Measurements from ENCODE around the gene PAX8.

PAX8 gene

DNA sequence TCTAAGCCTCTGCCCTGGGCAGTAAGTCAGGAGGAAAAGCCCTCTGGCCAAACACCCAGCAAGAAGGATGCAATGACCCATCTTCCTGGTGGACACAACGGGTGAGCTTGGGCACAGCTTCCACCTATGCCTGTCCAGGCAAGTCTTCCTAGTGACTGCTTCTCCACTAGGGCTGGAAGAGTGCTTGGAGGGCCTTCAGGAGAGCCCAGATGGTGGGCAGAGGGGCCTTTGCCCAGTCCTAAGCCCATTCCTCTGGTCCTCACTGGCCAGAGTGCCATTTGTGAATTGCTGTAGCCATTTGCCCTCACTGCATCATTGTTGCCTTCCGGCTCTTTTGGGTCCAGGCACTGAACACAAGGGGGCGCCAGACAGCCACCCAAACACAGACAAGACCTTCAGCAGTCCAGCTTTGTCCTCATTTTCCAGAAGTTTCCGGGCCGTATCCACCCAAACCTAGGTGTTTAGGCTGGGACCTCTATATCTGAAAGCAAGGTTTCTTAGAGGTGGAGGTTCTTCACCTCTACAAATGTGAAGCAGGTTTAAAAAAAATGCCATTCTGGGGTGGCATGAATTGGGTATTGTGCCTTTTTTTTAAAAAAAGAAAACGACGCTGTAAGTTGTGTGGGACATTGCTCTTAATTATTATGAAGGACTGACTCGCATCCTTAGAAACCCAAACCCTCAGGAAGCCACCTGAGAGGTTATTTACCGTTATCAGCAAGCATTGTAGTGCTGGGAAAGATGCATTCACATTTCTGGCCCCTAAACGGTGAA is 29.5 kb downstream of the PAX8 start:
- Histone ChIP-seq H3K27ac (ENCODE audit: low read depth, low read length) (no peak overlapping the region), H2AFZ (ENCODE audit: low read length, unreplicated experiment) (no peak overlapping the region)

DNA sequence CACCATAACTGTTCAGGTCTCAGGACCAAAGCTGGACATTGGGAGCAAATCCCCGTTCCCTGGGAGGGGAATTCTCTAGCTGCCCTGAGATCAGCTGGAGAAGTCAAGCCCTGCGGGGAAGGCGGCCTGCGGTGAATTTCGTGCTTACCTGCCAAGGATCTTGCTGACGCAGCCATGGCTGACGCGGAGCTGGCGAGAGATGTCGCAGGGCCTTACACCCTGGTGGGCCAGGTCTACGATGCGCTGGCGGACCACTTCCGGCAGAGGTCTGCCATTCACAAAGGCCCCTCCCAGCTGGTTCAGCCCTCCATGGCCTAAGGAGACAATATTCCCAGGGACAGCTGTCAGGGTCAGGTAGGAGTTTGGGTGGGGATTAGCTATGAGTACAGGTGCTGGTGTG is 32.1 kb downstream of the PAX8 start:
- Histone ChIP-seq H3K4me3 (ENCODE audit: low read depth, low read length) (no peak overlapping the region), H3K79me2 (ENCODE audit: control insufficient read depth, insufficient read depth, low read length, unreplicated experiment) (peaks cover 14% of the 10 kb centered on the region), H2AFZ (ENCODE audit: low read length, unreplicated experiment) (no peak overlapping the region), H3K27me3 (ENCODE audit: insufficient read depth, low read length) (no peaks in the 10 kb centered on the region), H3K27ac (ENCODE audit: low read depth, low read length) (no peak overlapping the region), H3K36me3 (ENCODE audit: insufficient read depth, low read length) (no peaks in the 10 kb centered on the region), H3K4me1 (ENCODE audit: control insufficient read depth, insufficient read depth, low read length, unreplicated experiment) (peaks cover 16% of the 10 kb centered on the region)

More for the DNA sequence above, 29.5 kb downstream of the PAX8 start:
- no peaks in the 10 kb centered on the region for H3K36me3 ChIP-seq (ENCODE audit: insufficient read depth, low read length)
- H3K27me3 ChIP-seq (ENCODE audit: insufficient read depth, low read length): no peaks in the 10 kb centered on the region
- H3K4me1 ChIP-seq (ENCODE audit: control insufficient read depth, insufficient read depth, low read length, unreplicated experiment): peaks cover 16% of the 10 kb centered on the region
- H3K79me2 ChIP-seq (ENCODE audit: control insufficient read depth, insufficient read depth, low read length, unreplicated experiment): no peaks in the 10 kb centered on the region
- no peak overlapping the region for H3K4me3 ChIP-seq (ENCODE audit: low read depth, low read length)

DNA sequence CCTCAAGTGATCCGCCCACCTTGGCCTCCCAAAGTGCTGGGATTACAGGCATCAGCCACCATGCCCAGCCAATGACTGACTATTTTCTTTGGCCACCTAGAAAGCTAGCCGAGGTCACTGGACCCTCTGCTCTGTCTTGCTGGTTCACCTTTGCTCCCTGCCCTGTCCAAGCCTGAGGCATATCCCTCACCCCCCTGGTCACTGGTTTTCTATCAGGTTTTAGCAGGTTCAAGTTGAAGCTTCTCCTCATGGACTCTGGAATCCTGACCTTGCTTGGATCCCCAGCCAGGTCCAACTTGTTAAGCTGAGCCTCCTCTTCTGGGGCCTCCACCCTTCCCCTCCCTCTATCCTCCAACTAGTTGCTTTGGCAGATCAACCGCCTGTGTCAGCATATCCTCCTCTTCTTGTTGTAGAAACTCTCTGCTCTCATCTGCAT is 33.4 kb downstream of the PAX8 start:
- Histone ChIP-seq H3K4me3 (ENCODE audit: low read depth, low read length) (no peak overlapping the region), H2AFZ (ENCODE audit: low read length, unreplicated experiment) (no peak overlapping the region), H3K79me2 (ENCODE audit: control insufficient read depth, insufficient read depth, low read length, unreplicated experiment) (peaks cover 14% of the 10 kb centered on the region), H3K27ac (ENCODE audit: low read depth, low read length) (no peak overlapping the region), H3K4me1 (ENCODE audit: control insufficient read depth, insufficient read depth, low read length, unreplicated experiment) (peaks cover 18% of the 10 kb centered on the region), H3K27me3 (ENCODE audit: insufficient read depth, low read length) (no peaks in the 10 kb centered on the region), H3K36me3 (ENCODE audit: insufficient read depth, low read length) (no peaks in the 10 kb centered on the region)

DNA sequence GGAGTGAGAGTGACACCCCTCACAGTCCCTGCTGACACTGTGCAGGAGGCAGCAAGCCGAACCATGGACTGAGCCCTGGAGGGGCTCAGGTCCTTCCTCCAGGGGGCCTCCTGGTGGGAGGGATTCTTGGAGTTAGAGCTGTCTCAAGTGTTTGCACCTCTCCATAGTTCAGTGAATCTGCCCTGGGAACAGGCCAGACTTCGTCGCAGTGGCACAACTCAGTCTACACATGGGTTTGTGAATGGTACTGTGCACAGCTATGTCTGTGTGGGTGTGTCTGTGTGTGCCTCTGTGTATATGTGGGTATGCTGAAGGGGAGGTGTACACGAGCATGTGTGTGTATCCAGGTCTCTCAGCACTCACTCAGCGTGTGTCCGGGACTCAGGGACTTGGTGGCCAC is 36.4 kb downstream of the PAX8 start:
- Histone ChIP-seq H3K79me2 (ENCODE audit: control insufficient read depth, insufficient read depth, low read length, unreplicated experiment) (peaks cover 30% of the 10 kb centered on the region), H2AFZ (ENCODE audit: low read length, unreplicated experiment) (no peak overlapping the region), H3K36me3 (ENCODE audit: insufficient read depth, low read length) (peaks cover 8% of the 10 kb centered on the region; the same call in 1 of the 2 replicates)

DNA sequence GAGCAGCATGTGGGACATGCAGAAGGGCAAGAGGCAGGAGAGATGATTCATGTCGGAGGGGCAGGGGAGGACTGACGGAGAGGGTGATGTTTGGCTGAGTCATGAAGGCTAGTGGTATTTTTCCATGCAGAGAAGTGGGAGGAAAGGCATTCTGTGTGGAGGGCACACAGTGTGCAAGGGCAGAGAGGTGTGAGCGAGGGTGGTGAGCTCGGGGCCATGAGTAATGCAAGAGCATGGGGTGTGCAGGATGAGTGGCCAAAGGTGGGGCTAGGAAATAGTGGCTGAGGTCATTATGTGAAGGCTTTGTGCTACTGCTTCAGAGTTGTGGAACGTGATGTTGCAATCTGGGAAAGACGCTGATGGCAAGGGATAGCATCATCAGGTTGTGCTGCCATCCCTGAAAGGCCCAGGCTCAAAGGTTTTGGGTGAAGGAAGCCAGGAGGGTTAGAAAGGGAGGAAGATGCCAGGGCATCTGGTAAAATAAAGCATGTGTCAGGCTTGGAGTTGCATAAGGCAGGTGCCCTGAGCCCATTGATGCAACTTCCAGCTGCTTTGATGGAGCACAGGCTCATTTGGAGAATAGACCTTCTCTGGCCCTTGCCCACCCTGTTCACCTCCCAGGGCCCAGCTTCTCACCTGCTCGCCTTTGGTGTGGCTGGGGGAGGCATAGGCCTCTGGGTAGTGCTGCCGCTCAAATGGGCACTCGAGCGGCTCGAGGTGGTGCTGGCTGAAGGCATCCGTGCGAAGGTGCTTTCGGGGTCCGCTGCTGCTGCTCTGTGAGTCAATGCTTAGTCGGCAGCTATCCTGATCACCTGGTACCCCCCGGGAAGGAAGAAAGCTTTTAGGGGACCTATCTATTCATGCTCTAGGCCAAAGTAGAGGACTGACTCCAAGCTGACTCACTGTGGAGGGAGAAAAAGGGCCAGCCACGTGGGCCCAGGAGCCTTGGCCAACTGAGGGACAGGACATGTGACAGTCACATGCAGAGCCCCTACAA is 37.5 kb downstream of the PAX8 start:
- Histone ChIP-seq H2AFZ (ENCODE audit: low read length, unreplicated experiment) (no peak overlapping the region), H3K4me1 (ENCODE audit: control insufficient read depth, insufficient read depth, low read length, unreplicated experiment) (peaks cover 47% of the 10 kb centered on the region), H3K27ac (ENCODE audit: low read depth, low read length) (peak overlapping the region; percentile 98), H3K79me2 (ENCODE audit: control insufficient read depth, insufficient read depth, low read length, unreplicated experiment) (peaks cover 41% of the 10 kb centered on the region), H3K36me3 (ENCODE audit: insufficient read depth, low read length) (peaks cover 10% of the 10 kb centered on the region; the same call in 1 of the 2 replicates), H3K27me3 (ENCODE audit: insufficient read depth, low read length) (no peaks in the 10 kb centered on the region), H3K4me3 (ENCODE audit: low read depth, low read length) (peak overlapping the region; percentile 60)

More for the DNA sequence above, 36.4 kb downstream of the PAX8 start:
- H3K27me3 ChIP-seq (ENCODE audit: insufficient read depth, low read length): no peaks in the 10 kb centered on the region
- H3K4me1 ChIP-seq (ENCODE audit: control insufficient read depth, insufficient read depth, low read length, unreplicated experiment): peaks cover 44% of the 10 kb centered on the region
- H3K27ac ChIP-seq (ENCODE audit: low read depth, low read length): peak overlapping the region; percentile 98
- no peak overlapping the region for H3K4me3 ChIP-seq (ENCODE audit: low read depth, low read length)

DNA sequence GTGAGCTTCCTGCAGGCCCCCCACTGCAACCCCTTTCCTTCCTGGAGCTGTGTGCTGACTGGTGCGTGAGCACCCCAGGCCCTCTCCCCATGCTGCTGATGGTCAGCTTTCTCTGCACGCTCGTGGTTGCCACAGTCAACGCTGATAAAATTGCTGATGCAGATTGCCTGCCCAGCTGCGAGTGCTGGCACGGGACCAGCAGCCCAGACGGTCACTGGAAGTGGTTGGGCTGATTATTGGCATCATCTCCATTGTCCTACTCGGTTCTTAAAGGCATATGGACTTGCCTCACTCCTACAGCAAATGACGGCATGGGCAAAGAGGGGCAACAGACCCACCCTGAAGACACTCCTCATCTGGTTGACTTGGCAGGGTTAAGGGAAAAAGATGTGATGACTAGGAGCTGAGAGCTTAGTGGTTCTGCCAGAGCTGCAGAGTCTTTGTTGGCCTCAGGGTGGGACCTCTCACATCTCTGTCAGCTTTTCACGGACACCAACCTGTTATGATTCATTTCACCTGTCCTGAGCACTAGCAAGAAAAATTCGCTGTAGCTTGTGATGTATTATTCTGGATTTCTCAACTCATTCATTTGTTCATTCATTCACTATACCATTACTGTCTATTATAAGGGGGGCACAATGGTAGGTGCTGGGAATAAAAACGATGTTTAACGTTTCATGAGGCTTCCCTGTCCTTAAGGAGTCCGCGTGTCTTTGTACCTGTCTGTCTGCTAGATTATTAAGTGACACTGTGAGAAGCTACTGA is 38.4 kb downstream of the PAX8 start:
- peaks cover 47% of the 10 kb centered on the region for H3K4me1 ChIP-seq (ENCODE audit: control insufficient read depth, insufficient read depth, low read length, unreplicated experiment)
- H3K27me3 ChIP-seq (ENCODE audit: insufficient read depth, low read length): no peaks in the 10 kb centered on the region
- peaks cover 45% of the 10 kb centered on the region for H3K79me2 ChIP-seq (ENCODE audit: control insufficient read depth, insufficient read depth, low read length, unreplicated experiment)
- peaks cover 10% of the 10 kb centered on the region; the same call in 1 of the 2 replicates for H3K36me3 ChIP-seq (ENCODE audit: insufficient read depth, low read length)
- H3K27ac ChIP-seq (ENCODE audit: low read depth, low read length): peak overlapping the region; percentile 98
- peak overlapping the region; percentile 60 for H3K4me3 ChIP-seq (ENCODE audit: low read depth, low read length)
- H2AFZ ChIP-seq (ENCODE audit: low read length, unreplicated experiment): no peak overlapping the region

DNA sequence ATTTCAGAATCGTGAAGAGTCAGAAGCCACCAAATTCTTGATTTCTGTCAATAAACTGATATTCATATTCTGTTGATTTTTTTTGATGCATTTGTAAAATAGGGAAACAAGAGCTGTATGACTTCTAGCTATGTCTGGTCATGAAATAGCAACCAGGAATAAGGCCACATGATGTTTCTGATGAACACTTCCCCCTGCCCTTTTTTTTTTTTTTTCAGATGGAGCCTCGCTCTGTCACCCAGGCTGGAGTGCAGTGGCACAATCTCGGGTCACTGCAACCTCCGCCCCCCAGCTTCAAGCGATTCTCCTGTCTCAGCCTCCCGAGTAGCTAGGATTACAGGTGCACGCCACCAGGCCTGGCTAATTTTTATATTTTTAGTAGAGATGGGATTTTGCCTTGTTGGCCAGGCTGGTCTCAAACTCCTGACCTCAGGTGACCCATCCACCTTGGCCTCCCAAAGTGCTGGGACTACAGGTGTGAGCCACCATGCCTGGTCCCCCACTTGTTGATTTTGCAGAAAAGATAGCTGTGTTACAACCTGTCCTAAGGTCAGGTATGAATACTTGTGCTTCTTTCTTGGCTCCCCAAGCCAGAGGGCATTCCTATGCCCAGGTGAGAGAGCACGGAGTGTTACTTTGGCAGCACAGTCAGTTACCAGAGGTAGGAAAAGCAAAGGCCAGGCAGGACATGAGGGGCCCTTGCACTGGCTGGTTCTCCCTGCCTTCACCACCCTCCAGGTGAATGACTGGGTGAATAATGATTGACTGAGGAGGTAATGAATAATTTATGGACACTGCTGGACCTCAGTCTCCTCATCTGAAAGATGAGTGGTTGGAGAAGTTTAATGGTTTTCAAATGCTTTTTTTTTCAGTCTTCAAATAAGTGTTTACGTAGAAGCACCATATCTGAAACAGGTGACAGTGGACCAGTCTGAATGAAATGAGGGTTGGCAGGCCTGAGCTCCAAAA is 39.6 kb downstream of the PAX8 start:
- Histone ChIP-seq H2AFZ (ENCODE audit: low read length, unreplicated experiment) (no peak overlapping the region), H3K27ac (ENCODE audit: low read depth, low read length) (peak overlapping the region; percentile 98), H3K36me3 (ENCODE audit: insufficient read depth, low read length) (peaks cover 10% of the 10 kb centered on the region; the same call in 1 of the 2 replicates), H3K4me3 (ENCODE audit: low read depth, low read length) (peak overlapping the region; percentile 88; the same call in 1 of the 2 replicates), H3K79me2 (ENCODE audit: control insufficient read depth, insufficient read depth, low read length, unreplicated experiment) (peaks cover 52% of the 10 kb centered on the region), H3K27me3 (ENCODE audit: insufficient read depth, low read length) (no peaks in the 10 kb centered on the region), H3K4me1 (ENCODE audit: control insufficient read depth, insufficient read depth, low read length, unreplicated experiment) (peaks cover 52% of the 10 kb centered on the region)

DNA sequence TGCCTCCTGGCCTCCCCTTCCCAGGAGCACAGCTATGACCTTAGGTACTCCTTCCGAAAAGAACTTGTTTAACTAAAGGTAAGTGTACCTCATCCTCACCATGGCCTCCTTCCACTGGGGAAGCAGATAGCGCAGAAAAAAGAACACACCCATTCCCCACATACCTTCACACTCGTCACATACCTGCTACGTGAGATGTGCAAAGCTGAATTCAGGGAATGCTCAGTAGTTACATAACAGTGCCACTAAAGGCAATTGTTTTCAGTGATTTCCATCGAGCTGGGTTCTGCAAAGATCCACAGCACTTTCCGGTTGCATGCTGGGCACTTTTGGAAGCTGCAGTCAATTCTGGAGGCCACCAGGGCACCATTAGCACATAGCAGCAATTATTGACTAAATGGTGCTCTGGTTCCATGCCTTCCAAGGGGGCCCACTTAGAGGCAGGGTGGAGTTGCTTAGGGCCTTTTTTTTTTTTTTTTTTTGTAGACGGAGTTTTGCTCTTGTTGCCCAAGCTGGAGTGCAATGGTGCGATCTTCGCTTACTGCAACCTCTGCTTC is 41.0 kb downstream of the PAX8 start:
- H3K79me2 ChIP-seq (ENCODE audit: control insufficient read depth, insufficient read depth, low read length, unreplicated experiment): peaks cover 48% of the 10 kb centered on the region
- H3K27me3 ChIP-seq (ENCODE audit: insufficient read depth, low read length): no peaks in the 10 kb centered on the region
- H3K4me1 ChIP-seq (ENCODE audit: control insufficient read depth, insufficient read depth, low read length, unreplicated experiment): peaks cover 56% of the 10 kb centered on the region
- H3K4me3 ChIP-seq (ENCODE audit: low read depth, low read length): peak overlapping the region; percentile 88
- no peak overlapping the region for H2AFZ ChIP-seq (ENCODE audit: low read length, unreplicated experiment)
- peaks cover 10% of the 10 kb centered on the region; the same call in 1 of the 2 replicates for H3K36me3 ChIP-seq (ENCODE audit: insufficient read depth, low read length)
- peak overlapping the region; percentile 98 for H3K27ac ChIP-seq (ENCODE audit: low read depth, low read length)
